Neutrophil (primary cell): ENCODE data around the gene DSCAM.

ENCODE experiments used
- H3K27ac ChIP-seq: fragments of 200-600 bp; sonication (generic); 2 replicates; pipeline ENCODE4 v1.5.1; 2016; ENCODE audit warnings: mild to moderate bottlenecking, moderate library complexity
- H3K27me3 ChIP-seq: fragments of 200-600 bp; sonication (generic); 2 replicates; pipeline ENCODE4 v1.6.0; 2016; ENCODE audit warnings: mild to moderate bottlenecking
- H3K36me3 ChIP-seq: fragments of 200-600 bp; sonication (generic); 2 replicates; pipeline ENCODE4 v1.5.1; 2017
- H3K4me1 ChIP-seq, 2 experiments: fragments of 200-600 bp in 1 of 2; sonication (generic) in 1 of 2; 1 replicate in 1 of 2; 2 replicates in 1 of 2; pipeline versions ENCODE4 v1.5.1 to v1.6.1; 2013 to 2016; ENCODE audit warnings: low read depth in 1 of 2, low read length in 1 of 2, mild to moderate bottlenecking in 1 of 2, moderate library complexity in 1 of 2; ENCODE audit not compliant: control insufficient read depth in 1 of 2, insufficient read depth in 1 of 2
- H3K4me3 ChIP-seq, 2 experiments: fragments of 200-600 bp in 1 of 2; sonication (generic) in 1 of 2; 1 replicate in 1 of 2; 2 replicates in 1 of 2; pipeline ENCODE4 v1.5.1; 2013 to 2016; ENCODE audit warnings: low read depth in 1 of 2, low read length in 1 of 2, mild to moderate bottlenecking in 1 of 2, moderate library complexity in 1 of 2
- H3K9me3 ChIP-seq: fragments of 200-600 bp; sonication (generic); 2 replicates; pipeline ENCODE4 v1.5.1; 2016
- TF ChIP-seq, protein P1 (sequence below): fragments of 200-600 bp; sonication (generic); IDR thresholded peaks from 2 replicates; pipeline ENCODE4 v1.5.1; 2016; ENCODE audit warnings: antibody characterized with exemption

Gene DSCAM

DNA sequence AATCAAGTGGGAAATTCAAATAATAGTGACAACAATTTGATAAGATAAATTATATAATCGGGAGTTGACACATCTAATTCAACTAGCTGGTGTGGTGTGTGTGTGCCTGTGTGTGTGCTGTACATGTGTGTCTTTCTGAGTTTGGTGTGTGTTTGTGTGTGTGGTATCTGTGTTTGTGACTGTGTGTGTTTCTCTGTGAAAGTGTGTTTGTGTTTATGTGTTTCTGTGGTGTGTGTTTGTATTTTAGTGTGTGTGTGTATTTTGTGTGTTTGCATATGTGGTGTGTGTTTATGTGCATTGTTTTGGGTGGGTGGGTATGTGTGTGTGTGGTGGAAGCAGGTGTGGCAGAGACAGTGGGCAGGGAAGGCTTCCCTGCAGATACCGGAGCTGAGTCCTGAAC is 4.8 kb upstream of the DSCAM start:
- Histone ChIP-seq H3K27ac (no peak overlapping the region), H3K4me1 (no peaks in the 10 kb centered on the region), H3K4me3 (no peak overlapping the region), H3K36me3 (no peaks in the 10 kb centered on the region), H3K27me3 (peaks cover 22% of the 10 kb centered on the region), H3K9me3 (no peaks in the 10 kb centered on the region)
- TF ChIP-seq, protein P1, sequence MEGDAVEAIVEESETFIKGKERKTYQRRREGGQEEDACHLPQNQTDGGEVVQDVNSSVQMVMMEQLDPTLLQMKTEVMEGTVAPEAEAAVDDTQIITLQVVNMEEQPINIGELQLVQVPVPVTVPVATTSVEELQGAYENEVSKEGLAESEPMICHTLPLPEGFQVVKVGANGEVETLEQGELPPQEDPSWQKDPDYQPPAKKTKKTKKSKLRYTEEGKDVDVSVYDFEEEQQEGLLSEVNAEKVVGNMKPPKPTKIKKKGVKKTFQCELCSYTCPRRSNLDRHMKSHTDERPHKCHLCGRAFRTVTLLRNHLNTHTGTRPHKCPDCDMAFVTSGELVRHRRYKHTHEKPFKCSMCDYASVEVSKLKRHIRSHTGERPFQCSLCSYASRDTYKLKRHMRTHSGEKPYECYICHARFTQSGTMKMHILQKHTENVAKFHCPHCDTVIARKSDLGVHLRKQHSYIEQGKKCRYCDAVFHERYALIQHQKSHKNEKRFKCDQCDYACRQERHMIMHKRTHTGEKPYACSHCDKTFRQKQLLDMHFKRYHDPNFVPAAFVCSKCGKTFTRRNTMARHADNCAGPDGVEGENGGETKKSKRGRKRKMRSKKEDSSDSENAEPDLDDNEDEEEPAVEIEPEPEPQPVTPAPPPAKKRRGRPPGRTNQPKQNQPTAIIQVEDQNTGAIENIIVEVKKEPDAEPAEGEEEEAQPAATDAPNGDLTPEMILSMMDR, result no peak

- H3K27me3 ChIP-seq, result peaks cover 38% of the 10 kb centered on the region
- H3K4me3 ChIP-seq, result no peak overlapping the region
- TF ChIP-seq, protein P1, result no peak
- H3K36me3 ChIP-seq, result no peaks in the 10 kb centered on the region
- H3K9me3 ChIP-seq, result no peaks in the 10 kb centered on the region
- no peaks in the 10 kb centered on the region for H3K4me1 ChIP-seq
- no peak overlapping the region for H3K27ac ChIP-seq
Measured at GRCh38 chr21:40850071-40850470, 3.1 kb upstream of the DSCAM start.

DNA sequence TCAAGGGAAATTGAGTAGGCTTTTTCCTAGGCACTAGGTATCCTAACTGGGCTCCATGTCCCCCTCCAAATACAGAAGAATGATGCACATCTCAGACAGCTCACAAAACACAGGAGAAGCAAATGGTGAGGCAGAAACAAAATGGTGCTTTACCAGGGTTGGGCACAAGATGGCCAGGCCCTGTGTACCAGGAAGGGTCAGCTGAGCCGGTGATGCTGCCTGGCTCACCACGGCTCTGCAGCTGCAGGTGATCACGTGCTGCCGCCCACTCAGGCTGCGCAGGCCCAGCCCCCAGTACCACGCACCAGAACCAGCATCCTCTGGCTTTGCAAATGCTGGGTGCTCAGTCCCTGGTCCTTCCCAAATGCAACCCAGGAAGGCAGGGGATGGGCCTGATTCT is 993 bp upstream of the DSCAM start:
- no peak overlapping the region for H3K4me3 ChIP-seq
- H3K27ac ChIP-seq, result no peak overlapping the region
- no peaks in the 10 kb centered on the region for H3K36me3 ChIP-seq
- TF ChIP-seq, protein P1, result no peak
- H3K27me3 ChIP-seq, result peaks cover 59% of the 10 kb centered on the region
- no peaks in the 10 kb centered on the region for H3K9me3 ChIP-seq
- H3K4me1 ChIP-seq, result no peaks in the 10 kb centered on the region

- Histone ChIP-seq H3K27me3 (peaks cover 77% of the 10 kb centered on the region), H3K9me3 (no peaks in the 10 kb centered on the region), H3K27ac (no peak overlapping the region), H3K4me1 (no peaks in the 10 kb centered on the region), H3K36me3 (no peaks in the 10 kb centered on the region), H3K4me3 (no peak overlapping the region)
- TF ChIP-seq, protein P1, result no peak
Measured at GRCh38 chr21:40846103-40846502, 855 bp downstream of the DSCAM start.

DNA sequence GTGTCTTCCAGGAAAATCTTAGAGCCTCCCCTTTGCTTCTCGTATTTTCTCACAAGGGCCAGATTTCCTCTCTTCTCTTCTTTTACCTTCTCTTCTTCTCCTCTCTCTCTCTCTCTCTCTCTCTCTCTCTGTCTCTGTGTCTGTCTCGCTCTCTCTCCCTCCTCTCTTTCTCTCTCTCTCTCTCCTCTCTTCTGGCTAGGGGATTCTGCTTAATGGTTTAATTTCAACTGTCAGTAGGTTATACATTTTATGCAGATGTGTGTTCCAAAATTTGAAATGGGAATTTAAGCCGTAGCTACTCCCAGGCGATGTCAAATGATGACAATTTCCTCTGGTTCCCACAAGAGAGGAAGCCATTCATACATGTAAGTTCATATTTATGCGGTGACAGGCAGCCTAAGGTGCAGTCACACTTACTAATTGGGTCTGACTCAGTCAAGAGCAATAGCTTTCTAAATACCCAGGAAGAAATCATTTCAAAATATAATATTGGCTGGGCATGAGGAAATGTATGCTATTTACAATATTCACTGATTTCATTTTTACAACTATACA is 1.4 kb downstream of the DSCAM start:
- peaks cover 83% of the 10 kb centered on the region for H3K27me3 ChIP-seq
- no peaks in the 10 kb centered on the region for H3K9me3 ChIP-seq

More for the DNA sequence above, 1.4 kb downstream of the DSCAM start:
- Histone ChIP-seq H3K4me1 (no peaks in the 10 kb centered on the region), H3K4me3 (no peak overlapping the region), H3K36me3 (no peaks in the 10 kb centered on the region), H3K27ac (no peak overlapping the region)
- TF ChIP-seq, protein P1, result no peak
